SKM-1 (cell line): ENCODE measurements around the gene TMLHE.
"Not testable (repeated sequence)": the region's sequence is repeated elsewhere in the genome, so short reads cannot be mapped to it uniquely, and the experiment has no call there.

Experiments used
- DNase-seq: peaks from one replicate; lab custom pipeline; 2025; ENCODE audit not compliant: unreplicated experiment; lab: John Stamatoyannopoulos, UW

TMLHE gene, protein sequence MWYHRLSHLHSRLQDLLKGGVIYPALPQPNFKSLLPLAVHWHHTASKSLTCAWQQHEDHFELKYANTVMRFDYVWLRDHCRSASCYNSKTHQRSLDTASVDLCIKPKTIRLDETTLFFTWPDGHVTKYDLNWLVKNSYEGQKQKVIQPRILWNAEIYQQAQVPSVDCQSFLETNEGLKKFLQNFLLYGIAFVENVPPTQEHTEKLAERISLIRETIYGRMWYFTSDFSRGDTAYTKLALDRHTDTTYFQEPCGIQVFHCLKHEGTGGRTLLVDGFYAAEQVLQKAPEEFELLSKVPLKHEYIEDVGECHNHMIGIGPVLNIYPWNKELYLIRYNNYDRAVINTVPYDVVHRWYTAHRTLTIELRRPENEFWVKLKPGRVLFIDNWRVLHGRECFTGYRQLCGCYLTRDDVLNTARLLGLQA

DNA sequence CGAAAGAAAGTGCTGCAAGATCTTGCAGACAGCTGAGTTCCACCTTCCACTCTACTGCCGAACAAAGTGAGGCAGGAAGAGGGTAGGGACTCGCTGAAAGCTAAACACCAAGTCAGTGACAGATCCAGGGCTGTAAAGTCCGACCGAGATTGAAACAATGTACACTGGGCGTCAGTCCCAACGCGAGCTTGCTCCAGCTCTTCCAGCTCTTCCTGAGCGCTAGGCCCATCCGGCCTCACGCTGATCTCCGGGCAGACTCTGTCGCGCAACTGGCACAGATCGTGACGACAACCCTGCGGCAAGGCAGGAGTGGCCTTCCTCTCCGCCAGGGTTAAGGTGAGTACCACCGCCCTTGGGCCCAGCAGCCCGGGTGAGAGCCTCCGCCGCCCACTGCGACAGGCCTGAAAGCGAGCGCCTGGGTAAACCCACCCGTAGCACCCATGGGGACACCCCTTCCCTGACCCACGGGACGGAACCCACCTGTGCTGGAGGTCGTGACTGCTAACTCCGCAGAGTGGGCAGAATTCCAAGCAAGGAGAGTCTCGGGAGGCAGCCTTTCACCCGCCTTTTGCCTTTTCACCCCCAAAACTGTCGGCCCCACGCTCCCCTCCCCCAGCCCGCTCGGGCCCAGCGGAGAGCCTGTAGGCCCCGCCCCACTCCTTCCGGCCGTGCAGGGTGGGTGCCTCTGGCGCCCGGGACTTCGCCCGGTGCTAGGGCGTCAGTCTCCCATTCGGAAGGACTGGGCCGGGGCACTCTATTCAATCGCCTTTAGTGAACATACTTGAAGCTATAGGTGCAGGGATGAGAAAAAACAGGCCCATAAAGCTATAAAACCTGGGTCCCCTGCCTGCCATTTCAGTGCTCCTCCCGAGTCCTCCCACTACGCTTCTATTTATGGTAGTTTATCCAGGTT lies at the start of gene TMLHE, which contains the start of gene SPRY3:
Gene TMLHE, minus strand, starts transcription at position 641 of the 913 bp plus-strand sequence. CDS start 67,676 bp downstream, outside the sequence.
Gene SPRY3, plus strand, starts transcription at position 275 of the 913 bp plus-strand sequence.
- peak; percentile 3 for DNase-seq

GRCh38 chrX:155662282-155662681 lies 49.5 kb upstream of the TMLHE start:
- no peak for DNase-seq

- no peak for DNase-seq
Observed at GRCh38 chrX:155645180-155645579, 32.4 kb upstream of the TMLHE start.

DNA sequence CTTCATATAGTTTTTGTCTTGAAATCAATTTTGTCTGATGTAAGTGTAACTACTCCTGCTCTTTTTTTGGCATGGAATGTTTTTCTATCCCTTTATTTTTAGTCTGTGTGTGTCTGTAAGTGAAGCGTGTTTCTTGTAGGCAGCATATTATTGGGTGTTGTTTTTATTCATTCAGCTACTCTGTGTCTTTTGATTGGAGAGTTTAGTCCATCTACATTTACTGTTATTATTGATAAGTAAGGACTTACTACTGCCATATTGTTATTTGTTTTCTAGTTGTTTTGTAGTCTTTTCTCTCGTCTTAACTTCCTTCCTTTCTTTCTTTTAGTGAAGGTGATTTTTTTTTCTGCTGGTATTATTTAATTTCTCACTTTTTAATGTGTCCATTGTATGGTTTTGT lies 30.5 kb upstream of the TMLHE start:
- no peak for DNase-seq

DNA sequence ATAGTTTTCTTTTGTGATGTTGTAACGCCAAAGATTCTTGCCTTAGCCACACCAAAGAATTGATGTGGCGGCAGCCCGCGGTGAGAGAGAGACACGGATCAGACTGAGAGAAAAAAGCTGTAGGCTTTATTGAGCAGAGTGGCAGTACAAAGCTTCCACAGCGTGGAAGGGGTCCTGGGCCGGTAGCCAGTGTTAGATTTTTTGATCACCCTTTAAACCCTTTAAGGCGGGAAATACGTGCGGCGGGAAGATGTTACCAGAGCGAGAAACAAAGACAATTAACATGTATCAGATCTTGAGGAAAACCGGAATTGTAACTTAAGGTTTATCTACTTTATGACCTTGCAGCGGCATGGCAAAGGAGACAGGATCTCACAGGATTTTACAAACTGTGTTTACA lies 28.6 kb upstream of the TMLHE start:
- not testable (repeated sequence) for DNase-seq

- DNase-seq = no peak
Observed at GRCh38 chrX:155637714-155638113, 25.0 kb upstream of the TMLHE start.

GRCh38 chrX:155635019-155635418 lies 22.3 kb upstream of the TMLHE start:
- not testable (repeated sequence) for DNase-seq

GRCh38 chrX:155632431-155633100 lies 19.8 kb upstream of the TMLHE start:
- no peak for DNase-seq

- DNase-seq = not testable (repeated sequence)
Observed at GRCh38 chrX:155620110-155620509, 7.4 kb upstream of the TMLHE start.

DNA sequence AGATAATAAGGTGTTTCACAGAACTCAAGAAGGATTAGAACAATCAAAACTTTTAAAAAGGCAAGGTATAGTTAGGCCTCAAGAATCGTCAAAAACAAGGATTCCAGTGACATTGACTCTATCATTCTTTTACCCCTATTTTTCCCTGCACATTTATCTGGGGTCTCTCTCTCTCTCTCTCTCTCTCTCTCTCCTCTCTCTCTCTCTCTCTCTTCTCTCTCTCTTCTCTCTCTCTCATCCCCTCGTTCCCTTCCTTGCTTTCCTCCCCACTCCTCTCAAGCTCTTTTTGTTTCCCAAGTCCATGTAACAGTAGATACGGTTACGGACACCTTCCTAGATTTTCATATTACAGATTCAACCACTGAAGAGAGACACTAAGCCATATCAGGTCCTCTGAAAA lies 3.2 kb upstream of the TMLHE start:
- no peak for DNase-seq

DNA sequence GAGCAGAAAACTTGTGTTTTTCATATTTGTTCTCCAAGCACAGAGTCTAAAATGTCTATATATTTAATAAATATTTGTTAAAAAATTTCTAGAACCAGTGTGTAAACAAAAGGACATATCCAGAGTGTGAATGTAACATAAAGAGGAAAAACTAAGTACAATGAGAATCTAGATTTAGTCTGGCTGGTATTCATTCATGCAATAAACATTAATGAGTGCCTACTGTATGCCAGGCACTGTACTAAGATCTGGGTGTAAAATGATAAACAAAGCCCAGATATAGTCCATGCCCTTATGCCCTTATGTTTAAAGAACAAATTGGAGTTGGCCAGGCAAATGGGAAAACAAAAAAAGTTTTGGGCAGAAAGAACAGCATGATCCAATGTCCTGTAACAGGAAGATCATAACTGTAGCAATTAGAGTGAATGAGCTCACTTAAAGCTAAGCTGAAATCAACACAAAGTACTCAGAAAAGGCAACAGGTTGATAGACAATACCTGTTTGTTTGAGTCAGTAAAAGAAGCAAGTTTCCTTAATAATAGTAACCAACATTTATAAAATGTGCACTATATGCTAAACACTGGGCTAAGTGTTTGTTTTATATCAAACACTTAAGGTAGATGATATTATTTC lies 1.3 kb upstream of the TMLHE start:
- DNase-seq = no peak

- DNase-seq = no peak
Observed at GRCh38 chrX:155611302-155611701, 1.4 kb downstream of the TMLHE start.

- no peak for DNase-seq
Observed at GRCh38 chrX:155592981-155593380, 19.8 kb downstream of the TMLHE start.

DNA sequence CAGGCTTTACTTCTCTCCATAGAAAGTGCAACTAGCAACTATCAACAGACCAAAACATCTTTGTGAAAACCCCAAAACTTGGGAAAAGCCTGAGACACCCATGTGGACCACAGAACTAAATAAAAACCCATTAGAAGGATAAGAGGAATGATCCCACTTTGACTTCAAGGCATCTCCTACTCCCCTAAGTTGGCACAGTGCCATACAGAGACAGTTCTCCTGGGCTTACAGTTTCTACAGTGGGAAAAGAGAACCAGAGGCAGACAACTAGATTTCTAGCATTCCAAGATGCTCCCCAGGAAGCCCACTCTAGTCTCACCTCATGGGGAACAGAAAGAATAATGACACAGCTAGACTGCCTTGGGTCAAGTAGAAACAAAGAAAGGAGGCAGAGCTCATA lies 20.4 kb downstream of the TMLHE start:
- DNase-seq = no peak

- DNase-seq = no peak
Observed at GRCh38 chrX:155577682-155578081, 35.1 kb downstream of the TMLHE start.

DNA sequence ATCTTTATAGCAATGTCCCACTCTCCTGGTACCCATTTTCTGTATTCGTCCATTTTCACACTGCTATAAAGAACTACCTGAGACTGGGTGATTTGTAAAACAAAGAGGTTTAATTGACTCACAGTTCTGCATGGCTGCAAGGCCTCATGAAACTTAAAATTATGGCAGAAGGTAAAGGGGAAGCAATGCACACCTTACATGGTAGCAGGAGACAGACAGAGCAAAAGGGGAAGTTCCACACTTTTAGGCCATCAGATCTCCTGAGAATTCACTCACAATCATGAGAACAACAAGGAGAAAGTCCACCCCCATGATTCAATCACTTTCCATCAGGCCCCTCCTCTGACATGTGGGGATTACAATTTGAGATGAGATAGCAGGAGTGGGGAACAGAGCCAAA lies 49.7 kb downstream of the TMLHE start:
- no peak for DNase-seq

GRCh38 chrX:155544881-155545280 lies 67.9 kb downstream of the TMLHE start:
- DNase-seq = no peak

DNA sequence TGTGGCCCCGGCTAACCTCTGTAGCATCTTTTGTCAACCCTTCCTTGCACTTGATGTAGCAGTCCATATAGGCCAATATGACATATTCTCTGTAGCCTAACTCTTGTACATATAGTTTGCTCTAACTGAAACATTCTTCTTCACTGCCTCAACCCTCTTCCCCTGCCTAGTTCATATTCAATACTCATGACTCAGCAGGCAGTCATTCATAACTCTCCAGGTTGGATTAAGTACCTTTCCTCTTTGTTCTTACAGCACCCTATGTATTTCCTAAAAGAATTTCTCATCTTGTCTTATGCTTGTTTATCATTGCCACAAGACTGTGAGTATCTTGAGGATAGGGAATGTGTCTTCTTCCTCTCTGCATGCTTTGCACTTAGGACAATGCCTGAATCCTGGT lies 76.9 kb downstream of the TMLHE start:
- DNase-seq = no peak

DNA sequence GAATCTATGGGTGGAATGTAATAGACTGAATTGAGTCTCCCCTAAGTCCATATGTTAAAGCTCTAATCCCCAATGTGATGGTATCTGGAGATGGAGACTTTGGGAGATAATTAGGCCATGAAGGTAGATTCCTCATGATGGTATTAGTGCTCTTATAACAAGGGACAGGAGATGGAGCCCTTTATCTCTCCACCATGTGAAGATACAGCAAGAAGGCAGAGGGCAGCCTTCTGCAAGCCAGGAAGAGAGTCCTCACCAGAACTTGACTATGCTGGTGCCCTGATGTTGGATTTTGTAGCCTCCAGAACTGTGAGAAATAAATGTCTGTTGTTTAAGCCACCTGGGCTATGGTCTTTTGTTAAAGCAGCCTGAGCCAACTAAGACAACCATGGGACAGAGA lies 78.0 kb downstream of the TMLHE start:
- DNase-seq = no peak

- not testable (repeated sequence) for DNase-seq
Observed at GRCh38 chrX:155527023-155527422, 85.7 kb downstream of the TMLHE start.

DNA sequence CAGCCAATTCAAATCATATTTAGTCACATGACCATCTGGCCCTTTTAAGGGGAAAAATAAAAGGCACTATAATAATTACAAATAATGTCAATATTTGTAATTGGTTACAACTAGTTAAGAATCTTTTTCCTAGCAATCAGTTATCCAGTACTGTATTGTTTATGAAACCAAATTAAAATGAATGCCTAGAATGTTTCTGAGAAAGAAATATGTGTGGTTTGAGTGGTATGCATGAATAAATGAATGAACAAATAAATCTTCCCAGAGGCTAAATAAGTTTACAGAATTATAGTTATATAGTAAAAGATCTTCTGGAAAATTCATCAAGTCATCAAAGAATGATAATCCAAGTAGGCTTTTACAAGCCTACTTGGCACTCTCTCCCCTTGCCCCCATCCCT lies 98.5 kb downstream of the TMLHE start:
- no peak for DNase-seq
